HG03060 (cell line): ENCODE data around the gene CEMIP.

Experiments
- ATAC-seq: cut with Tn5 transposase; IDR thresholded peaks from one replicate; pipeline ENCODE4 v1.9.1; 2021; ENCODE audit warnings: low read depth, moderate number of reproducible peaks; ENCODE audit not compliant: unreplicated experiment

The CEMIP gene

GRCh38 chr15:80816049-80816653, 37.0 kb downstream of the CEMIP start:
- no peak for ATAC-seq

DNA sequence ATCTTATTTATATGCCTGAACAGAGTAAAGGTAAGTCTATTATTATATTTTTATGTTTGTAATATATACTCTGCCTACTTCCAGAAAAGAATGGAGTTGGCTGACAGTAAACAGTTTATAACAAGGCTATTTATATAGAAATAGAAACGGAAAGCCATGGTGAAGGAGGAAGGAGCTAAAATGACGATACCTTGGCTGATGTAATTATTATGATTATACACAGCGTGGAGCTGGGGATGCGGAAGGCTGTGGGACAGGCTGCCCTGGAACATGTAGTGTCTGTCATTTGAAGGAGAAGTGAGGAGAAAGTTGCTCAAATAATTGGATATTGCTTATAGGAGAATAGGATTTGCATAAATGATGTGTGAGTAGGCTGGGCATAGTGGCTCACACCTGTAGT, 37.8 kb downstream of the CEMIP start:
- no peak for ATAC-seq

DNA sequence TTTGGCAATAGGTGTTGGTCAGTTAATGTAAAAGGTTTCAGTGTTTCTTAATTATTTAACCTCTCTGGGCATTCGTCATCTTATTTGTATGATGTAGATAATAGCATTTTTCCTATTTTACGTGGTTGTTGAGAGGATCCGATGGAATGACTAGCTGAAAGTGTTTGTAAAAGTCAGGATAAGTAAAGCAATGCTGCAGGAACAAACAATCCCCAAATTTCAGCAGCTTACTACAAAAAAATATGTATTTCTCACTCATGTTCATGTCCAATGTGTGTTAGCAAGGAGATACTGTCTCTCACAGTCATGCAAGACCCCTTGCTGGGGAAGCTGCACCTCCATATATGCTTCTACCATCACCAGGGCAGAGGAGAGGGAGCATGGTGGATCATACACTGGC, 38.7 kb downstream of the CEMIP start:
- no peak for ATAC-seq

GRCh38 chr15:80819001-80819400, 39.8 kb downstream of the CEMIP start:
- no peak for ATAC-seq

DNA sequence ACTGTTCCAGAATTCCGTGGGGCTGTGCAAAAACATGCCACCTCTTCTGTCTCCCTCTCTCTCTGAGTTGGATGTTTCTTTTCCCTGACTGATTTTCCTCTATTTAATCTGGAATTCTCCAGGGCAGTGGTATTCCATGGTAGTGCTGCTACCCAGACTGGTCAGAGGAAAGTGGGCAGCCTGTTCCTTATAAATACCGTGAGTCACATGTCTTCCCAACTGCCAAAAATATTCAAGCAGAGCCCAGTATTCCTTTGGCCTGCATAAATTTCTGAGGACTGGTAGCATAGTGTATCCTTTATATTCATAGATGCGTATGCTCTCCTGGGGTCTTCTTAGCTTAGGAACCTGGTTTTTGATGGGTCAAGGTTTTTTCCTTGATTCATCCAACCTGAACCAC, 40.9 kb downstream of the CEMIP start:
- ATAC-seq, result no peak

- ATAC-seq, result no peak
Measured at GRCh38 chr15:80822256-80822655, 43.1 kb downstream of the CEMIP start.

GRCh38 chr15:80822676-80823075, 43.5 kb downstream of the CEMIP start:
- ATAC-seq, result no peak

GRCh38 chr15:80823120-80823519, 44.0 kb downstream of the CEMIP start:
- no peak for ATAC-seq

DNA sequence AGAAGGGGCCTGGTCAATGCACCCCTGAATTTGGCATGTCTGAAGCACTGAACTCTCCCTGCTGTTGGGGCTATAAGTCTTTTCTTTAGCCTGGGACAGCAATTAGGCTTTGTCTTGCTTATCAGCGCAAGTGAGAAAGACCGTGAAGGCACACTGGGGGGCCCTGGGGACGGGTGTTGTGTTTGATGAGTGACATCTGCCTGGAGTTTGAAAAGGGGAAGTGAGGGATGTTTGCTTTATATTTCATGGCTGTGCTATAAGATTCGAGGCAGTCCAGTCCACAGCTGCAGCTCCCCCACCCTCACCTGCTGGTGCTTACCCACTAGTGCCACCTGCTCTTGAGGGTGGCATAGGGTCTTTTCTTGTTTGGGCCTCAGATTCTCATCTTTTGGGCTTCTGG, 44.8 kb downstream of the CEMIP start:
- no peak for ATAC-seq

GRCh38 chr15:80825361-80826030, 46.3 kb downstream of the CEMIP start:
- no peak for ATAC-seq

DNA sequence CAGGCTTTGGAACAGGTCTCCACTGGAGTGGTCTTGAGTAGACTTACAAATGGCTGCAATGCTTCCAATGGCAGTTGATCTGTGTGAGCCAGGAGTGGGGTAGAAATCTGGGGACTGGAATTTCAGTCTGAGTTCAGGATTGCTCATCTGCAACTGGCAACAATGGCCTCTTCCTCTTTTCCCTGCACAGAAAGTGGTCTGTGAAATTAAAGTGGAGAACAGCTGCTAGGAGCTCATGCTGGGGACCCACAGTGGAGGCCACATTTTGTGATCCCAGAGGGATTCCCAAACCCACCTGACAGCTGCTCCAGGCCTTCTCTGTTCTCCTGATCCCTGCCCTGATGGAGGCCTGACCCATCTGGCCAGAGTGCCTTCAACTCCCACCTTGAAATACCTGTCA, 49.6 kb downstream of the CEMIP start:
- ATAC-seq, result no peak

DNA sequence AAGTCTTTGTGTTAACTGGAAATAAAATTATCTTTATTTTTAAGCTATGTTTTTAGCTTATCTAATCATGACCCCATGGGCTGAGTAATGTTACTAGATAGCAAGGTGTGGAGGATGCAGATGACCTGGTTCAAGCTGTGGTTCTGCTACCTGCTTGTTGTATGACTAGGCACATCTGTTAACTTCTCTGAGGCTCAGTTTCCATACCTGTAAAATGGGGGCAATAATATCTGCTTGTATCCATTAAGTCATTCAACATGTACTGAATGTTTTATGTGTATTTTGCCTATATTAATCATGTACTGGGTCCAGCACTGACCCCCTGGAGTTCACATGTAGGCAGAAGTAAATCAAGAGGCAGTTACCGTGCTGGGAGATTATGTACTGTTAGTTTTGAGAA, 51.5 kb downstream of the CEMIP start:
- no peak for ATAC-seq

- no peak for ATAC-seq
Measured at GRCh38 chr15:80831192-80831591, 52.0 kb downstream of the CEMIP start.

DNA sequence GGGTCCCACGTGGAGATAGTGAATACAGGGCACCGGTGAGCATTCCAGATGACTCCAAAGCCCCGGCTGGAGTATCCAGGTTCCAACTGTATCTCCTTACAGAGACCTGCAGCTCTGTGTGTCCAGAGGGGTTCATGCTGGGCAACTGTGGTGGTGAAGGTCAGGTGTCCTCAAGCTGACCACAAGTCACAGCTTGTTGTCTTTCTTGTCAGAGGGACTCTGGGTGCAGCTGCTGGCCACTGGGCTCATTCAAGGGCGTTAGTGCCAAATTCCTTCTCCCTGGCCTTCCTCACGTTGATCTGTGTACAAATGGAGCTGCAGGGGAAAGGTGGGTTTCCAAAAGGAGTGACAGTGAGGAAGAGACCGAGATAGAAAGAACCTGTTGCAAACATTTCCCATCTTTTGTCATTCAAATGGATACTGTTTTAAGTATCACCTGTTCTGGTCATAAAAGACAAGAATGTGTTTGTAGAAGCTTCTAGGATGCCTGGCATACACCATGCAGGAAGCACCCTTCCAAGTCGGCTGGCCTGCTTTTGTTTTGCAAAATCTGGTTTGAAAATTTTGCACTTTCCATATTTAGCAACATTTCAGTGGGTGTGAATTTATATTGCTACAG, 52.5 kb downstream of the CEMIP start:
- ATAC-seq, result no peak

DNA sequence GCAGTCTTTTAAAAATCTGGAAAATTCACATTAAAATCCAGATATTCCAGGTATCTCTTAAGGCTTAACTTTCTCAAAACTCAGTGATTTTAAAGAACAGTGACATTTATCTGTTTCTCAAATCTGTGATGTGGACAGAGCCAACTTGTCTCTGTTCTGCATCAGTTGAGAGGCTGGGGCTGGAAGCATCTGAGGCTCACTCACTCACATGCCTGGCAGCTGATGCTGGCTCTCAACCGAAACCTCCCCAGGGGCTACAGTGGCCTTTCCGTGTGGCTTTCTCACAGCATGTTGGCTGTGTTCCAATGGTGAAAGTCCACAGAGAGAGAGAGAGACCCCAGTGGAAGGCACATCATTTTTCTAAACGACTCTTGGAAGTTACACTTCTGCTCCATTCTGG, 53.5 kb downstream of the CEMIP start:
- no peak for ATAC-seq

DNA sequence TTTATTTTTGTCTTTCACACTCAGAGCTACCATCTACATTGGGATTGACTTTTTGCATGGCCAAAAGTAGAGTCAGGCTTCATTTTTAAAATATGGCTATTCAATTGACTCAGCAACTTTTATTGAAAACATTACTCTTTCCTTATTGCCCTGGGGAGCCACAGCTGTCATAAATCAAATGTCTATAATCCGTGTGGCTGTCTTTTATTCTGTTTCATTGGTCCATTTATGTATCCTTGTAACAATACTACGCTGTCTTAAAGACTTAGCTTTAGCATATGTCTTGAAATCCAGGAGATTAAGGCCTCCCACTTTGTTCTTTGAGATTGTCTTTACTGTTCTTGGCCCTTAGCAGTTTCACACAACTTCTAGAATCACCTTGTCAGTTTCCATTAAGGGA, 55.2 kb downstream of the CEMIP start:
- no peak for ATAC-seq

DNA sequence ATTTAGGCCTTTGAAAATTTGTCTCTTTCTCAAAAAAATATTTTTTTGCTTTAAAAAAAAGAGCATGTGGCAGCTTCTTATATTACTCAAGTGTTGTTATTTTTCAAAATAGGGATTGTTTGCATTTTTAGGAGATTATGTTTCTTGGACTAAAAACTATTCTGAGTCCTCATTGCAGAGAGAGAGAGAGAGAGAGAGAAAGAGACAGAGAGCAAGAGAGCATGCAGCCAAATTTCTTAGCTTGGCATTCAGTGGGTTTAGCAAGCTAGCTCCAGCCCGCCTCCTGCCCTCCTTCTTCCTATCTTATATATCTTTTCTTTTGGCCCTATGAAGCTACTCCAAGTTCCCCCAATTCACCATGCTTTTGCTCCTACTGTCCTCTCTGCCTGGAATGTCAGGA, 55.7 kb downstream of the CEMIP start:
- ATAC-seq, result no peak

GRCh38 chr15:80835336-80835735, 56.2 kb downstream of the CEMIP start:
- ATAC-seq, result no peak

DNA sequence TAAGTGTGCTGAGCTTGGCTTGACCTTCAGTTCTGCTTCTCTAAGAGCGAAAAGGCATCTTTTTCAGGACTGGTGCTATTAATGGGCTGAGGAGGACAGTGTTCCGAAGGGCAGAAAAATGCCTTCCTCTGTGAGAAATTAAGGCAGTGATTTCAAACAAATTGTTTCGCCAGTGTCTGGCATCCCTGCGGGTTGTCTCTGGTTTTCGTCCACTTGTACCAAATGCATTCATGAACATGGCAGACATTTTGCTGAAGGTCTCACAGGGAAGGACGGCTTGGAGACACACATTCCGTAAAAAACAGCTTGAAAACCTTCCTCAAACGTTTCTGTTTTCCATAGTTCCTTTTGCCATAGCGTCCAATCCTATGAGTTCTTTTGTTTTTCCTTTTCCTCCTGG, 57.1 kb downstream of the CEMIP start:
- ATAC-seq, result no peak

GRCh38 chr15:80837006-80837405, 57.8 kb downstream of the CEMIP start:
- ATAC-seq, result no peak

- ATAC-seq, result no peak
Measured at GRCh38 chr15:80838012-80838411, 58.8 kb downstream of the CEMIP start.

DNA sequence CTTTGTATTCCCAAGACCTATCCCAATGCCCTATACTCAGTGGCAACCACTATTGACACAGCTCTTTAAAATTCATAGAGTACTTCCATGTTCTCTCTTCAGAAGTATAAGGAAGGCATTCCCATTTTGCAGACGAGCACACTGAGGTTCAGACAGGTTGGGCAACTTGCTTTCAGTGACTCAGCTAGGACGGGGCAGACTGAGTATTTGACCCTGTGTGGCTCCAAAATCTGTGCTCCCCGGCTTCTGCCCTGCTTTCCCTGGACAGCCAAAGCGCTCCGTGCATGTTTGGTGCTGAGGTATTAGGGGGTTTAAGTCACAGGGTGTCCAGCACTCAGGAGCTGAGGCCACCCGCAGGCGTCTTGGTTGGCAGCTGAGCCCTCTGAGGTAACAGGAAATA, 59.5 kb downstream of the CEMIP start:
- no peak for ATAC-seq
